ENCODE data around the gene CDON. TPM values are rescaled to one million over a fixed set of nuclear protein-coding genes. Genes with fewer than 3 reads are reported as not detected.

Gene CDON
- 23.5 and 157 TPM in 2 replicates for total RNA-seq (ENCODE audit: low replicate concordance)
- long read RNA-seq, partial matches to known transcripts = 0 of 1 reads
- long read RNA-seq, other reads (novel, unspliced or antisense) = 1 of 1 reads

- DNase-seq (ENCODE audit: extremely low spot score, unreplicated experiment) = peak; percentile 97
- peaks cover 19% of the 10 kb centered on the region for H3K4me1 Mint-ChIP-seq (ENCODE audit: unreplicated experiment)
- peak within 1 kb of the TSS; percentile 93 for H3K4me3 Mint-ChIP-seq
- H3K36me3 Mint-ChIP-seq = peaks cover 6% of the 10 kb centered on the region
- H3K27me3 Mint-ChIP-seq = peaks cover 26% of the 10 kb centered on the region
- peak within 1 kb of the TSS; percentile 98 for H3K27ac Mint-ChIP-seq
- no peak for TF ChIP-seq CTCF (conservative IDR thresholded peaks at IDR 0.05)
- peaks cover 5% of the 10 kb centered on the region for H3K9me3 Mint-ChIP-seq
Measured at GRCh38 chr11:126062679-126063506, at the start of gene CDON. TSS of gene CDON (minus strand) at chr11:126062866. CDS start at chr11:126023476, 39,390 bp downstream.

- H3K27me3 Mint-ChIP-seq = peaks cover 3% of the 10 kb centered on the region
- TF ChIP-seq CTCF (conservative IDR thresholded peaks at IDR 0.05) = no peak
- no peak overlapping the region for H3K4me3 Mint-ChIP-seq
- no peak for DNase-seq (ENCODE audit: extremely low spot score, unreplicated experiment)
- H3K36me3 Mint-ChIP-seq = no peaks in the 10 kb centered on the region
- no peaks in the 10 kb centered on the region for H3K9me3 Mint-ChIP-seq
- H3K27ac Mint-ChIP-seq = no peak overlapping the region
- peaks cover 45% of the 10 kb centered on the region for H3K4me1 Mint-ChIP-seq (ENCODE audit: unreplicated experiment)
Measured at GRCh38 chr11:126111458-126112116, 48.9 kb upstream of the CDON start.

- DNase-seq (ENCODE audit: extremely low spot score, unreplicated experiment) = no peak
- H3K9me3 Mint-ChIP-seq = no peaks in the 10 kb centered on the region
- no peaks in the 10 kb centered on the region for H3K36me3 Mint-ChIP-seq
- peaks cover 38% of the 10 kb centered on the region for H3K4me1 Mint-ChIP-seq (ENCODE audit: unreplicated experiment)
- H3K27me3 Mint-ChIP-seq = peaks cover 3% of the 10 kb centered on the region
- no peak overlapping the region for H3K27ac Mint-ChIP-seq
- H3K4me3 Mint-ChIP-seq = no peak overlapping the region
- TF ChIP-seq CTCF (conservative IDR thresholded peaks at IDR 0.05) = no peak
Measured at GRCh38 chr11:126109941-126110731, 47.5 kb upstream of the CDON start.

- Mint-ChIP-seq H3K4me3 (no peak overlapping the region), H3K9me3 (no peaks in the 10 kb centered on the region), H3K27me3 (peaks cover 3% of the 10 kb centered on the region), H3K4me1 (ENCODE audit: unreplicated experiment) (peaks cover 47% of the 10 kb centered on the region), H3K36me3 (no peaks in the 10 kb centered on the region), H3K27ac (no peak overlapping the region)
- no peak for TF ChIP-seq CTCF (conservative IDR thresholded peaks at IDR 0.05)
- no peak for DNase-seq (ENCODE audit: extremely low spot score, unreplicated experiment)
Measured at GRCh38 chr11:126106594-126107328, 44.1 kb upstream of the CDON start.

- Mint-ChIP-seq H3K4me3 (no peak overlapping the region), H3K27me3 (peaks cover 3% of the 10 kb centered on the region), H3K9me3 (no peaks in the 10 kb centered on the region), H3K4me1 (ENCODE audit: unreplicated experiment) (peaks cover 56% of the 10 kb centered on the region), H3K27ac (no peak overlapping the region), H3K36me3 (no peaks in the 10 kb centered on the region)
- no peak for DNase-seq (ENCODE audit: extremely low spot score, unreplicated experiment)
- no peak for TF ChIP-seq CTCF (conservative IDR thresholded peaks at IDR 0.05)
Measured at GRCh38 chr11:126105748-126106080, 43.0 kb upstream of the CDON start.
